Stimulated activated CD8-positive, alpha-beta memory T cell treated with anti-CD3 and anti-CD28 coated beads, Interleukin-2, amount 100 ng/mL, for 1 hour (primary cell): ENCODE measurements around the gene CTSF.
"Not testable (repeated sequence)": the region's sequence is repeated elsewhere in the genome, so short reads cannot be mapped to it uniquely, and the experiment has no call there.

Experiments used
- DNase-seq, 2 donors: peaks; one replicate each; pipeline ENCODE4 v3.0.0-alpha.2; 2020; ENCODE audit warnings: low read depth in 2 of 2

CTSF gene

GRCh38 chr11:66568124-66568916 lies at the start of gene CTSF:
TSS of gene CTSF (minus strand) at chr11:66568606. CDS start at chr11:66568486, 120 bp downstream.
- DNase-seq = peak; percentile 59 to 62

DNA sequence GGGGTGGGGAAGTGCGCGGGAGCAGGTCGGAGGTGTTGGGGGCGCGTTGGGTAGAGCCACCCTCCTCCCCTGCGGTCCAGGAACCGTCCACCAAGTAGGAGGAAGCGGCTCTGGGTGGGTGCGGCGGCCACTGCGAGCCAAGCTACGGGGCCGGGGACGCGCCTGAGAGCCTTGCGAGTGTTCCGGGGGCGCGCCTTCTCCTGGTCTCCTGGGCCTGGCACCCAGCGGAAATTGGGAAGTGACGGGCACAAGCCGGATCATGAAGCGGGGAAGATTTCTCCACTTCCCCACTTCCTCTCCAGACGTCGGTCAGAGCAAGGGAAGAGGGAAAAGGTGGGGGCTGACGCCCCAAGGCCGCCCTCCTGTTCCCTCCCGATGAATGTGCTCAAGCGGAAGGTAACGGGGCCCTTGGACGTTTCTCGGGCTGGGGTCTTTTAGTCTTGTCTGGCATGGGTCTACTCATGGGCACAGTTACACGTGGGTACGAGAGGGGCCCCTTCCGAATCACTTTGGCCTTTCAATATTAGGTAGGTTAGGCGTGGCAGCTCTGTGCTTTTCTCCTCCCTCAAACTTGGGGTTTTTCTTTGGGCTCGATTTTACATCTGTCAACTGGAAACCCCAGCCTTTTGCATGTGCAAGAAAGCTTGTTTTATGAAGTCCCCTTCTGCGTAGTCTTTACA lies 48.9 kb upstream of the CTSF start:
- no peak for DNase-seq

DNA sequence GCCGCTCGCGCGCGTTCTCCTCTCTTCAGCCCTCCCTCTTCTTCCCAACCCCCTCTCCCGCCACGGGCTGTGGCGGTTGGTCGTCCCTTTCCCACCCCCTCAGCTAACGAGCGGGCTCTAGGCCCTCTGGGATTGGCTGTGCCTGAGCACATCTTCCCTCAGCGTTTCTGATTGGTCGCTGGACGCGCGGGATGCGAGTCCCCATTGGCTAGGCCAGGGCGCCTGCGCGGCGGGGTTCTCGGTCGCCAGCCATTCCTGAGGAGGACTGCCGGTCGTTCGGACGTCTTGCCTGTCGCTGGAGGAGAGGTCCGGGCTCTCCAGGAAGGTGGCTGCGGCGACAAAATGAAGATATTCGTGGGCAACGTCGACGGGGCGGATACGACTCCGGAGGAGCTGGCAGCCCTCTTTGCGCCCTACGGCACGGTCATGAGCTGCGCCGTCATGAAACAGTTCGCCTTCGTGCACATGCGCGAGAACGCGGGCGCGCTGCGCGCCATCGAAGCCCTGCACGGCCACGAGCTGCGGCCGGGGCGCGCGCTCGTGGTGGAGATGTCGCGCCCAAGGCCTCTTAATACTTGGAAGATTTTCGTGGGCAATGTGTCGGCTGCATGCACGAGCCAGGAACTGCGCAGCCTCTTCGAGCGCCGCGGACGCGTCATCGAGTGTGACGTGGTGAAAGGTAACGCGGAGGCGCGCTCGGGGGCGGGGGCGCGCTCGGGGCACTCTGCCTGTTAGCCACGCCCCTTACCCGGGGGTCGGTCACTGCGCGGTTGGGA lies 48.2 kb upstream of the CTSF start, which contains the start of gene RBM14:
Gene RBM14, plus strand, starts transcription at position 252 of the 776 bp plus-strand sequence. Its CDS starts 91 bp downstream, at position 343.
- DNase-seq = peak; percentile 93 to 98

GRCh38 chr11:66614073-66614472 lies 45.7 kb upstream of the CTSF start:
- no peak for DNase-seq

GRCh38 chr11:66612458-66612857 lies 44.1 kb upstream of the CTSF start:
- DNase-seq = no peak

DNA sequence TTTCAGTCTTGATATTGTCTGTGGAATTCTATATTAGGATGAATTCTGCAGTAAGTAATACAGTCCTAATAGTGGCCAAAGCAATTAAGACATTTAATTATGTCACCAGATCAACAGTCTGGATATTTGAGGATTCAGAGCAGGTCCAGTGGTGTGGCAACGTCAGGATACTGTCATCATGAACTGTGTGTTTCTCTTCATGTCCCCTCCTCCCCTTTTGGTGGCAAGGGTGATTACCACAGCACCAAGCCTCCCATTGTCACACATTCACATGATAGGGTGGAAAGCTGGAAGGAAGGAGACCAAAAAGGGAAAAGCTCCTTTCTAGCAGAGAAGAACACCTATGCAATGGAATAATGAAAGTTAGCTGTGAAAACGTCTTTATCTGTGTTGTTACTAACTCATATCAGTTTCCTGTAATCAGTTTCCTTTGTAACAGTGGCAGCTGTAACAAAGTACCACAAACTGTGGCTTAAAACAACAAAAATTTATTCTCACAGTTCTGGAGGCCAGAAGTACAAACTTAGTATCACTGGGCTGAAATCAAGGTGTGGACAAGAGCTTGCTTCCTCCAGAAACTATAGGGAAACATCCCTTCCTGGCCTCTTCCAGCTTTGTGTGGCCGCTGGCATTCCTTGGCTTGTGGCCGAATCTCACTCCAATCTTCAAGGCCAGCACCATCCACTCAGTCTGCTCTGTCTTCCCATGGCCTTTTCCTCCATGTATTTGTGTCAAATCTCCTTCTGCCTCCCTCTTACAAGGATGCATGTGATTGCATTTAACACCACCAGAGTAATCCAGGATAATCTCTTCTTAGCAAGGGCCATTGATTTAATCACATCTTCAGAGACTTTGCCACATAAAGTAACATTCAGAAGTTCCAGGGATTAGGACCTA lies 41.6 kb upstream of the CTSF start:
- no peak for DNase-seq

DNA sequence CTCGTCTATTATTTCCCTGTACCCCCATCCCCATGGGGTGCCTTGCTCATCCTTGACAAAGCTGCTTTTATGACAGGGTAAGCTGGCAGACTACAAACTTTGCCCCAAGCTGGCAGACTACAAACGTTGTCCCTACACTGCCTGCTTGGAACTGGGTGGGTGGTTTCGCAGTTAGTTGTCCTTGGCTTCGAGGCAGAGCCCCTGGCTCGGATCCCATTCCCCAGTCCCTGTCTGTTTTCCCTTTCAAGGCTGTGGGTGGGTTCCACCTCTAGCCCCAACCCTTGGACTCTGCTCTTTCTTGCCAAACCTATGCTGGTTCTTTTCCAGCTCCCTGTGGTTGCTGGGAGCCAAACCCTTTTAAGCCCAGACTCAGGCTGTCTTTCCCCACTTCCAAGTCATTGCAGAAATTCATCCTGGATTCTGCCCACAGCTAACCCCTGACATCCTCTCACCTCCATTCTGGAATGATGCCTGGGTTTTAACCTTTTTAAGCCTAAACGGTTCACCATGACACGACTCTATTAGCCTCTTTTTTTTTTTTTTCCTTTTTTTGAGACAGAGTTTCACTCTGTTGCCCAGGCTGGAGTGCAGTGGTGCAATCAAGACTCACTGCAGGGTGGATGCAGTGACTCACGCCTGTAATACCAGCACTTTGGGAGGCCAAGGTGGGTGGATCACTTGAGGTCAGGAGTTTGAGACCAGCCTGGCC lies 38.9 kb upstream of the CTSF start:
- DNase-seq = no peak

GRCh38 chr11:66606608-66607007 lies 38.2 kb upstream of the CTSF start:
- DNase-seq = not testable (repeated sequence)

- no peak for DNase-seq
Measured at GRCh38 chr11:66604155-66604554, 35.7 kb upstream of the CTSF start.

GRCh38 chr11:66603072-66603471 lies 34.7 kb upstream of the CTSF start:
- DNase-seq = no peak

- no peak for DNase-seq
Measured at GRCh38 chr11:66600631-66601233, 32.3 kb upstream of the CTSF start.

GRCh38 chr11:66600219-66600618 lies 31.8 kb upstream of the CTSF start:
- no peak for DNase-seq

GRCh38 chr11:66598993-66599392 lies 30.6 kb upstream of the CTSF start:
- DNase-seq = no peak

GRCh38 chr11:66595245-66595904 lies 27.0 kb upstream of the CTSF start:
- no peak for DNase-seq

- no peak for DNase-seq
Measured at GRCh38 chr11:66593650-66594049, 25.2 kb upstream of the CTSF start.

- no peak for DNase-seq
Measured at GRCh38 chr11:66593303-66593635, 24.9 kb upstream of the CTSF start.

GRCh38 chr11:66592457-66593302 lies 24.3 kb upstream of the CTSF start, which contains the start of the genes CCDC87 and CCS:
TSS of gene CCDC87 (minus strand) at chr11:66593063. CDS start at chr11:66593015, 48 bp downstream.
TSS of gene CCS (plus strand) at chr11:66593185. CDS start at chr11:66593262, 77 bp downstream.
- peak; percentile 98 to 99 for DNase-seq

DNA sequence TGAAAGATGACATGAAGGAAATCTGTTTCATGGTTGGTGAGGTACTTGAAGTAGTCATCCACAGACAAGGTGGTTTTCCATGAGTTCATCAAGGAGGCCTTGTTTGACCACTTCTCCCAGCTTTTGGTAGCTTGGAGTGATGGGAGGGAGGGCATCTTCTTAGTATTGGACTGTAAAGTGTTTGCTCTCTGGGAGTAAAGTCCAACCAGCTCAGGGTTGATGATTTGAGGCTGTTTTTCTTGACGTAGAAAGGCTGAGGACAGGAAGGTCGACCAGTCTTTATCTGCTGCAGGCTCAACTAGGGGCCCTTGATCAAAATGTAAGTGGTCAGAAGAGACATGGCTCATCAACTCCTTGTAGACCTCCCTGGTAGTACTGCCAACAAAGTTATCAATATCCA lies 22.8 kb upstream of the CTSF start:
- DNase-seq = no peak
